ENCODE data around the gene SPRY1. TPM values are rescaled to one million over a fixed set of nuclear protein-coding genes. Genes with fewer than 3 reads are reported as not detected.
A peak's percentile ranks its signal among the peaks of the same experiment; 100 is the strongest.

The SPRY1 gene
- polyA plus RNA-seq, 1 experiment = 2.1 TPM

DNA sequence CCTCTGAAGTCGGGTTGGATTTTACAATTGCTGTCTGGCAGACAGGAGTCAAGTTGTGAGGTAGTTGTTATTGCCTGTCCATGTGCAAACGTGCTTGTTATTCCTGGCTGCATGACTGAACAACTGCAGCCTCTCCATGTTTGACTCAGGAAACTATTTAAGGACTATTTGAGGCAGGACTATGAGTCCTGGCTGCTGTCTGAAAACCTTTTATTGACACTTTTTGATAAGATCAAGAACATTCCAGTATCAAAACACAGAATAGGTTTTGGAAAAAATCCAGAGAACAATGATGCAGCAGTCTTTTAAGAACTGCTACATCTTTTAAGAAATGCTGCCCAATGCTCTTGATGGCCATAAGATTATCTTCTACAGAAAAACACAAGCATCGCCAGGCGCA, 10.0 kb upstream of the SPRY1 start:
- TF ChIP-seq, protein P1, sequence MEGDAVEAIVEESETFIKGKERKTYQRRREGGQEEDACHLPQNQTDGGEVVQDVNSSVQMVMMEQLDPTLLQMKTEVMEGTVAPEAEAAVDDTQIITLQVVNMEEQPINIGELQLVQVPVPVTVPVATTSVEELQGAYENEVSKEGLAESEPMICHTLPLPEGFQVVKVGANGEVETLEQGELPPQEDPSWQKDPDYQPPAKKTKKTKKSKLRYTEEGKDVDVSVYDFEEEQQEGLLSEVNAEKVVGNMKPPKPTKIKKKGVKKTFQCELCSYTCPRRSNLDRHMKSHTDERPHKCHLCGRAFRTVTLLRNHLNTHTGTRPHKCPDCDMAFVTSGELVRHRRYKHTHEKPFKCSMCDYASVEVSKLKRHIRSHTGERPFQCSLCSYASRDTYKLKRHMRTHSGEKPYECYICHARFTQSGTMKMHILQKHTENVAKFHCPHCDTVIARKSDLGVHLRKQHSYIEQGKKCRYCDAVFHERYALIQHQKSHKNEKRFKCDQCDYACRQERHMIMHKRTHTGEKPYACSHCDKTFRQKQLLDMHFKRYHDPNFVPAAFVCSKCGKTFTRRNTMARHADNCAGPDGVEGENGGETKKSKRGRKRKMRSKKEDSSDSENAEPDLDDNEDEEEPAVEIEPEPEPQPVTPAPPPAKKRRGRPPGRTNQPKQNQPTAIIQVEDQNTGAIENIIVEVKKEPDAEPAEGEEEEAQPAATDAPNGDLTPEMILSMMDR (IDR thresholded peaks at IDR 0.05; ENCODE audit: insufficient read depth, low read depth, low read length) = no peak
- Histone ChIP-seq H3K27me3 (ENCODE audit: control insufficient read depth, insufficient read depth, low read length) (no peaks in the 10 kb centered on the region), H3K4me3 (ENCODE audit: low read depth, low read length) (no peak overlapping the region), H3K36me3 (ENCODE audit: control insufficient read depth, insufficient read depth, low read length) (no peaks in the 10 kb centered on the region)
- ChIA-PET CTCF (interaction anchor here (0.8 kb wide), 1 partner anchor 274 kb away, joined by 3 read pairs; no protein-coding TSS in a partner anchor), POLR2A (no interaction called here)
- no peak for DNase-seq (ENCODE audit: low read depth)

DNA sequence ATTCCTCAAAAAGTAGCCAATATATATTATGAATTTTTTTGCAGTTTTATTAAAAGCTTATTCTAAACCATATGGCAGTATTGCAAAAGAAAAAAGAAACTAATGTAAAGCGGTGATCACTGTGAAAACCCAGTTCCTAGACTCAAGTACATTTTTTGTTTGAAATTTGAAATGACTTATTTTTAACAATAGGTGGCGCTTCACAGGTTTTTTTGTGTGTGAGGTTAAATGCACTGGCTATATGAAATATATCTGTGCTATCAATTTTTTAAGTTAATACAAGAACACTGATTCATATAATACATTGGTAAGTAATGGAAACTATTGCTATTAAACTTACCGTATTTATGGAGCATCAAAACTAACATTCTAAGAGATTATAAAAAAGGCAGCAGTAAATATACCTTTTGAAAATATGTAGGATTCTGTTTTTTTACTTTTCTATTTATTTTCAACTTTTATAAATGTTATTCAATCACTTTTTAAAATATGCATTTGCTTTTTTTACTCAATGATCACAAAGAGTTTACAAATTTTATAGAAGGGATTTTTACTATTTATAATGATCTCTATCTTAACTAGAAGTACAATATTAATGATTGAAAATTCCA, 5.6 kb upstream of the SPRY1 start:
- Histone ChIP-seq H3K36me3 (ENCODE audit: control insufficient read depth, insufficient read depth, low read length) (no peaks in the 10 kb centered on the region), H3K27me3 (ENCODE audit: control insufficient read depth, insufficient read depth, low read length) (no peaks in the 10 kb centered on the region), H3K4me3 (ENCODE audit: low read depth, low read length) (no peak overlapping the region)
- CTCF ChIA-PET = interaction anchor here (0.8 to 1.1 kb wide), 4 partner anchors 8 to 258 kb away, joined by 3 to 5 read pairs (median 4); no protein-coding TSS in a partner anchor
- no peak for DNase-seq (ENCODE audit: low read depth)
- TF ChIP-seq, protein P1 (IDR thresholded peaks at IDR 0.05; ENCODE audit: insufficient read depth, low read depth, low read length) = peak; percentile 44
- POLR2A ChIA-PET = no interaction called here

DNA sequence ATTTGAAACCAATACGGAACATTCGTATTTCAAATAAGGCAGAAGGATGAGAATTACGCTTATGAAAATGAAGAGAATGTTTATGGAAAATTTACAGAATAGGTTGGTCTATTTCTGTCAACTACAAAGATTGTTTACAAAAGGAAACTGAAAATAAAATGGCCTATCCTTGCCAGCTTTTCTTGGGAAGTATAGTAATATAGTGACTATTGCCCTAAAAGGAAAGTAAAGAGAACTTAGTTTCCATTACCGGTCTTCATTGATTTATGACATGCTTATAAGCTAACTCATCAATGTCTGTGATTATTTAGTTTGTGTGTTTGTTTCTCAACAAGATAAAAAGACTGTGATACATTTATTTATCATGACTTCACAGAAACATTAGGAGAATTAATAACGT, 2.9 kb upstream of the SPRY1 start:
- Histone ChIP-seq H3K36me3 (ENCODE audit: control insufficient read depth, insufficient read depth, low read length) (no peaks in the 10 kb centered on the region), H3K4me3 (ENCODE audit: low read depth, low read length) (no peak overlapping the region), H3K27me3 (ENCODE audit: control insufficient read depth, insufficient read depth, low read length) (no peaks in the 10 kb centered on the region)
- DNase-seq (ENCODE audit: low read depth) = no peak
- POLR2A ChIA-PET = no interaction called here
- CTCF ChIA-PET = interaction anchor here (0.7 to 1.6 kb wide), 6 partner anchors 14 to 809 kb away, joined by 3 to 5 read pairs (median 3); no protein-coding TSS in a partner anchor
- TF ChIP-seq, protein P1 (IDR thresholded peaks at IDR 0.05; ENCODE audit: insufficient read depth, low read depth, low read length) = no peak

DNA sequence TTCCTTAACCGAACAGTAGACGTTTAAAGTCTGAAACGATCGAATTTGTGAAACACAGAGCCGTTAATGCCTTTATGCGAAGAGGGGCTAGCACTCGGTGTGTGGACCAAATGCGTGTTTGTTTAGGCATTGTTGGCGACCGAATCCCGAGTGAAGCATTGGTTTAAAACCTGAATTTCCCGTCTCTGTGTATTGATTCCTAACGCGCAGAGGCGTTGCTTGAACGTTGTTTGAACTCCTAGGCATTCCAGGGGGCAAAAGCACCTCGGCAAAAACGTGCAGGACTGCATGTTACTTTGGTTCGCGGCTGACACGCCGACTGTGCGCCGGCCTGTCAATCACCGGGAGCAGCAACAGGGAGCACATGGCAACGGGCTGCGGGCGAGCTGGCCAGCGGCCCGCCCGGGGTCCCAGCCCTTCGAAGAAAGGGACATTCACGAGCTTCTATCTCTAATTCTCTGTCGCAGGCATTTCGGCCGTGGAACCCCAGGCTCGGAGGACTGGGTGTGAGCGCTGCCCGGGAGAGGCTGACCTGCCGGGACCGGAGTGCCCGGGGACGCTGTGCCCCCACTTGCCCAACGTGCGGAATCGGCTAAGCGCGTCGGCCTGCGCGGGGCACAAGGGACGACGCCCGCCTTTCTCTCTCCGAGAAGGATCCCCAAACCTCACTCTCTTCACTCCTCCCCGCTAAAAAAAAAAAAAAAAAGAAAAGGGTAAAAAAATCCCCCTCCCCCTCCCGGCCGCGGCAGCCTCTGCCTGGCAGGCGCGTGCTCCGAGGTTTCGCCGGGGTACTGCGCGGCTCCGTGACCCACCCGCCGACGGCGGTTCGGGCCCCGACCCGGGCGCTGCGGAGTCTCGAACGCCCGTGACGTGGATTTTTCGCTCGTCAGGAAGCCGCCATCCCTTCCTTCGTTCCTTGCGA, 810 bp downstream of the SPRY1 start:
- POLR2A ChIA-PET = no interaction called here

More for the DNA sequence above, 810 bp downstream of the SPRY1 start:
- H3K4me3 ChIP-seq (ENCODE audit: low read depth, low read length) = peak overlapping the region; percentile 62
- no peaks in the 10 kb centered on the region for H3K27me3 ChIP-seq (ENCODE audit: control insufficient read depth, insufficient read depth, low read length)
- 0 out of 2 replicates have a peak, but pooled peaks cover 4% of the 10 kb centered on the region for H3K36me3 ChIP-seq (ENCODE audit: control insufficient read depth, insufficient read depth, low read length)
- CTCF ChIA-PET = interaction anchor here (0.6 to 1.7 kb wide), 8 partner anchors 15 to 867 kb away, joined by 3 to 4 read pairs (median 3); no protein-coding TSS in a partner anchor
- DNase-seq (ENCODE audit: low read depth) = no peak
- TF ChIP-seq, protein P1 (IDR thresholded peaks at IDR 0.05; ENCODE audit: insufficient read depth, low read depth, low read length) = no peak

Measured in BJ (cell line).